A549 (cell line): ENCODE data around the gene TENM3. TPM values are rescaled to one million over a fixed set of nuclear protein-coding genes. Genes with fewer than 3 reads are reported as not detected.

ENCODE experiments used
- ATAC-seq, 2 experiments: fragments of 200-7000 bp in 1 of 2; fragments of >200 bp in 1 of 2; cut with Nextera tagmentation in 1 of 2; cut with Tn5 transposase in 1 of 2; 3 replicates each; pipeline versions ENCODE4 v1.8.0 to v1.9.1; 2018 to 2020; ENCODE audit warnings: mild to moderate bottlenecking in 1 of 2, moderate library complexity in 1 of 2
- CTCF ChIA-PET: fragments of 300-600 bp; sonication (Branson Sonifier 250); formaldehyde crosslinking; extraction: SDS; loops from one replicate; lab custom pipeline; 2021; ENCODE audit warnings: antibody characterized with exemption, inconsistent platforms; lab: Yijun Ruan, JAX
- POLR2A ChIA-PET: fragments of 350-600 bp; formaldehyde crosslinking; extraction: SDS; loops from one replicate; lab custom pipeline; 2021; ENCODE audit warnings: antibody characterized with exemption, inconsistent platforms; lab: Yijun Ruan, JAX
- DNase-seq, 2 experiments: peaks; one replicate each; pipeline versions ENCODE4 v3.0.0 to v3.0.0-alpha.2; 2011 to 2016; ENCODE audit warnings: low read depth in 1 of 2, low spot score in 1 of 2
- FAIRE-seq: peaks from 2 replicates; lab custom pipeline; 2011; peaks lifted over from hg19 to GRCh38; lab: Jason Lieb, UNC
- H3K27ac ChIP-seq, 2 experiments: fragments of >200 bp; sonication (Bioruptor Twin); formaldehyde crosslinking; 3 replicates each; pipeline ENCODE4 v1.5.1; 2016 to 2017
- H3K4me1 ChIP-seq: fragments of >200 bp; sonication (Bioruptor Twin); formaldehyde crosslinking; 3 replicates; pipeline ENCODE4 v1.6.1; 2016
- H3K4me2 ChIP-seq: fragments of >200 bp; sonication (Bioruptor Twin); formaldehyde crosslinking; 3 replicates; pipeline ENCODE4 v1.6.1; 2016
- H3K4me3 ChIP-seq: fragments of >200 bp; sonication (Bioruptor Twin); formaldehyde crosslinking; 3 replicates; pipeline ENCODE4 v1.5.1; 2016
- H3K9me3 ChIP-seq: fragments of >200 bp; sonication (Bioruptor Twin); formaldehyde crosslinking; 3 replicates; pipeline ENCODE4 v1.6.1; 2016
- BCL3 ChIP-seq: fragments of >200 bp; sonication (Bioruptor Twin); formaldehyde crosslinking; IDR thresholded peaks from 3 replicates; pipeline ENCODE4 v1.6.1; 2016
- BHLHE40 ChIP-seq: IDR thresholded peaks from 2 replicates; pipeline ENCODE4 v1.6.1; 2012; ENCODE audit warnings: low read depth, low read length, inconsistent platforms
- CBX2 ChIP-seq: fragments of 200-600 bp; sonication (generic); IDR thresholded peaks from 2 replicates; pipeline ENCODE4 v1.6.1; 2016; ENCODE audit warnings: low read depth, mild to moderate bottlenecking, borderline replicate concordance
- CHD4 ChIP-seq: fragments of 200-600 bp; sonication (generic); IDR thresholded peaks from 2 replicates; pipeline ENCODE4 v1.6.1; 2016; ENCODE audit warnings: antibody characterized with exemption, mild to moderate bottlenecking, borderline replicate concordance
- EHF ChIP-seq: fragments of 250-450 bp; sonication (Bioruptor Pico); IDR thresholded peaks from 2 replicates; pipeline ENCODE4 v1.5.0; 2020; ENCODE audit warnings: mild to moderate bottlenecking
- ESRRA ChIP-seq: fragments of 150-350 bp; IDR thresholded peaks from 2 replicates; pipeline ENCODE4 v1.6.1; 2014; ENCODE audit warnings: mild to moderate bottlenecking, low read length, borderline replicate concordance
- HEYL ChIP-seq: fragments of 250-450 bp; sonication (Bioruptor Pico); IDR thresholded peaks from 2 replicates; pipeline ENCODE4 v1.8.0; 2021; ENCODE audit warnings: mild to moderate bottlenecking, moderate library complexity
- HOXB13 ChIP-seq: fragments of 250-450 bp; sonication (Bioruptor Pico); IDR thresholded peaks from 2 replicates; pipeline ENCODE4 v1.5.0; 2020; ENCODE audit warnings: low read depth, mild to moderate bottlenecking, moderate library complexity
- MAX ChIP-seq: IDR thresholded peaks from 2 replicates; pipeline ENCODE4 v1.6.1; 2012
- MYC ChIP-seq: IDR thresholded peaks from 2 replicates; pipeline ENCODE4 v1.6.1; 2012; ENCODE audit warnings: mild to moderate bottlenecking, inconsistent platforms, low read length, improper control_type of control experiment, borderline replicate concordance
- NPAS2 ChIP-seq: fragments of 250-450 bp; sonication (Bioruptor Pico); IDR thresholded peaks from 2 replicates; pipeline ENCODE4 v1.8.0; 2022; ENCODE audit warnings: mild to moderate bottlenecking, moderate library complexity, borderline replicate concordance
- PBX3 ChIP-seq: IDR thresholded peaks from 2 replicates; pipeline ENCODE4 v1.6.1; 2012
- RARB ChIP-seq: fragments of 250-450 bp; sonication (Bioruptor Pico); IDR thresholded peaks from 2 replicates; pipeline ENCODE4 v1.8.0; 2021; ENCODE audit warnings: mild to moderate bottlenecking, moderate library complexity
- REST ChIP-seq: fragments of 200-600 bp; sonication (generic); IDR thresholded peaks from 2 replicates; pipeline ENCODE4 v1.6.1; 2016; ENCODE audit warnings: antibody characterized with exemption, mild to moderate bottlenecking, moderate library complexity
- RFX5 ChIP-seq: fragments of 450-650 bp; IDR thresholded peaks from 2 replicates; pipeline ENCODE4 v1.7.1; 2014; ENCODE audit warnings: antibody characterized with exemption, mild to moderate bottlenecking, moderate library complexity
- RNF2 ChIP-seq: fragments of 200-600 bp; sonication (generic); IDR thresholded peaks from 2 replicates; pipeline ENCODE4 v1.6.1; 2016; ENCODE audit warnings: low read depth, mild to moderate bottlenecking, antibody characterized with exemption, moderate library complexity, borderline replicate concordance
- SREBF2 ChIP-seq: fragments of 450-650 bp; IDR thresholded peaks from 2 replicates; pipeline ENCODE4 v1.6.1; 2014; ENCODE audit warnings: mild to moderate bottlenecking, moderate library complexity
- TP53 ChIP-seq: fragments of 250-450 bp; sonication (Bioruptor Pico); IDR thresholded peaks from 2 replicates; pipeline ENCODE4 v1.5.0; 2021; ENCODE audit warnings: mild to moderate bottlenecking, moderate library complexity
- ZNF302 ChIP-seq: fragments of 250-450 bp; sonication (Bioruptor Pico); IDR thresholded peaks from 2 replicates; pipeline ENCODE4 v1.9.0; 2021; ENCODE audit warnings: inconsistent platforms, mild to moderate bottlenecking, moderate library complexity
- WGBS: methylation state at CpG from one replicate; pipeline ENCODE4 v1.1.6; 2017; ENCODE audit errors: missing lambda C conversion rate; 5-methylcytosine and 5-hydroxymethylcytosine counted together
- polyA plus RNA-seq, 4 experiments: library from polyadenylated mRNA; depleted of rRNA in 3 of 4; stranded (reverse); fragments of >200 nt; fragmentation: RNase III in 1 of 4; extraction: RNeasy Plus Mini Kit Qiagen cat#74134 plus additional on column Dnase treatment in 1 of 4; gene quantifications; 2 replicates in 3 of 4; 3 replicates in 1 of 4; pipeline ENCODE4 v1.2.3, GENCODE V29; 2011 to 2017

TENM3 gene
- polyA plus RNA-seq, 2 of the 4 experiments (the other 2 are of a cell fraction): 2.4 to 7.3 TPM

- TF ChIP-seq SREBF2 (no peak), CBX2 (no peak), RARB (CRISPR knock-in tag) (no peak), BCL3 (no peak)
Observed at GRCh38 chr4:182766857-182767250, 523.7 kb downstream of the TENM3 start (continued).

GRCh38 chr4:182768838-182769237 lies 525.6 kb downstream of the TENM3 start:
- H3K4me1 ChIP-seq: no peaks in the 10 kb centered on the region
- TF ChIP-seq MAX (no peak), REST (no peak), ESRRA (no peak), PBX3 (no peak), EHF (no peak), BCL3 (no peak), BHLHE40 (no peak), HOXB13 (no peak), TP53 (CRISPR knock-in tag) (no peak), RNF2 (no peak), HEYL (CRISPR knock-in tag) (no peak), MYC (no peak), RFX5 (no peak), ZNF302 (CRISPR knock-in tag) (no peak), NPAS2 (CRISPR knock-in tag) (no peak), CHD4 (no peak)
- POLR2A ChIA-PET: no interaction called here
- no peak overlapping the region for H3K4me2 ChIP-seq
- no peaks in the 10 kb centered on the region for H3K9me3 ChIP-seq
- FAIRE-seq: no peak
- no peak overlapping the region for H3K27ac ChIP-seq
- CTCF ChIA-PET: no interaction called here
- no peak overlapping the region for H3K4me3 ChIP-seq
- DNase-seq: no peak
- no peak for ATAC-seq
- WGBS: 23% methylated on average over 4 of the region's 4 CpGs
